ENCODE measurements around the gene PIGP. TPM values are rescaled to one million over a fixed set of nuclear protein-coding genes. Genes with fewer than 3 reads are reported as not detected.
"Not testable (repeated sequence)": the region's sequence is repeated elsewhere in the genome, so short reads cannot be mapped to it uniquely, and the experiment has no call there.

The PIGP gene
- total RNA-seq, 2 donors from 2014 or later: 7.6 to 13.4 TPM

GRCh38 chr21:37060296-37060695 lies 12.6 kb downstream of the PIGP start:
- DNase-seq (ENCODE audit: low spot score): no peak

DNA sequence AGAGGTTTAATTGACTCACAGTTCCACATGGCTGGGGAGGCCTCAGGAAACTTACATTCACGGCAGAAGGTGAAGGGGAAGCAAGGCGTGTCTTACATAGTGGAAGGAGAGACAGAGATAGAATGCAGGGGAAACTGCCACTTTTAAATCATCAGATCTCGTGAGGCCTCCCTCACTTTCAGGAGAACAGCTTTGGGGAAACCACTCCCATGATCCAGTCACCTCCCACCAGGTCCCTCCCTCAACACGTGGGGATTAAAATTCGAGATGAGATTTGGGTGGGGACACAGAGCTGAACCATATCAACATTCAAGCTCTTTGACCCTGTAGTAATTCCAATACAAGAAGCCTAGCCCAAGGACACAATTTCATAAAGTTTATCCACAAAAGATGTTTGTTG lies 13.7 kb downstream of the PIGP start:
- H3K27ac ChIP-seq: no peak overlapping the region
- H3K27me3 ChIP-seq (replicated peaks; ENCODE audit: insufficient read depth): no peaks in the 10 kb centered on the region
- ATAC-seq (ENCODE audit: insufficient number of reproducible peaks, low FRiP score, low read depth) (no peak), DNase-seq (ENCODE audit: low spot score) (no peak)
- H3K36me3 ChIP-seq: no peaks in the 10 kb centered on the region
- no peak overlapping the region for H3K4me3 ChIP-seq
- no peaks in the 10 kb centered on the region for H3K4me1 ChIP-seq (ENCODE audit: control insufficient read depth in 1 of 2, low read depth in 2 of 2)
- no peaks in the 10 kb centered on the region for H3K9me3 ChIP-seq
- TF ChIP-seq CTCF (IDR thresholded peaks at IDR 0.05): no peak

More at GRCh38 chr21:37060296-37060695, 12.6 kb downstream of the PIGP start:
- Histone ChIP-seq H3K27me3 (replicated peaks; ENCODE audit: insufficient read depth) (no peaks in the 10 kb centered on the region), H3K9me3 (no peaks in the 10 kb centered on the region), H3K4me3 (no peak overlapping the region), H3K4me1 (ENCODE audit: control insufficient read depth in 1 of 2, low read depth in 2 of 2) (no peaks in the 10 kb centered on the region), H3K27ac (no peak overlapping the region), H3K36me3 (no peaks in the 10 kb centered on the region)
- ATAC-seq (ENCODE audit: insufficient number of reproducible peaks, low FRiP score, low read depth): no peak
- no peak for TF ChIP-seq CTCF (IDR thresholded peaks at IDR 0.05)

- H3K27me3 ChIP-seq (replicated peaks; ENCODE audit: insufficient read depth): no peaks in the 10 kb centered on the region
- no peaks in the 10 kb centered on the region for H3K9me3 ChIP-seq
- no peak for TF ChIP-seq CTCF (IDR thresholded peaks at IDR 0.05)
- ATAC-seq (ENCODE audit: insufficient number of reproducible peaks, low FRiP score, low read depth): no peak
- DNase-seq (ENCODE audit: low spot score): no peak
- H3K4me1 ChIP-seq (ENCODE audit: control insufficient read depth in 1 of 2, low read depth in 2 of 2): no peaks in the 10 kb centered on the region
- no peaks in the 10 kb centered on the region for H3K36me3 ChIP-seq
- H3K27ac ChIP-seq: no peak overlapping the region
- H3K4me3 ChIP-seq: no peak overlapping the region
Measured at GRCh38 chr21:37058261-37058660, 14.6 kb downstream of the PIGP start.

GRCh38 chr21:37057614-37058013 lies 15.3 kb downstream of the PIGP start:
- H3K9me3 ChIP-seq: no peaks in the 10 kb centered on the region
- ATAC-seq (ENCODE audit: insufficient number of reproducible peaks, low FRiP score, low read depth): no peak

GRCh38 chr21:37055271-37055855 lies 17.5 kb downstream of the PIGP start:
- no peaks in the 10 kb centered on the region for H3K27me3 ChIP-seq (replicated peaks; ENCODE audit: insufficient read depth)
- DNase-seq (ENCODE audit: low spot score) (no peak), ATAC-seq (ENCODE audit: insufficient number of reproducible peaks, low FRiP score, low read depth) (no peak)
- no peaks in the 10 kb centered on the region for H3K4me1 ChIP-seq (ENCODE audit: control insufficient read depth in 1 of 2, low read depth in 2 of 2)
- no peaks in the 10 kb centered on the region for H3K36me3 ChIP-seq
- no peaks in the 10 kb centered on the region for H3K9me3 ChIP-seq
- H3K4me3 ChIP-seq: no peak overlapping the region
- H3K27ac ChIP-seq: no peak overlapping the region
- TF ChIP-seq CTCF (IDR thresholded peaks at IDR 0.05): no peak

More at GRCh38 chr21:37057614-37058013, 15.3 kb downstream of the PIGP start:
- no peak for DNase-seq (ENCODE audit: low spot score)
- no peak for TF ChIP-seq CTCF (IDR thresholded peaks at IDR 0.05)
- Histone ChIP-seq H3K27ac (no peak overlapping the region), H3K27me3 (replicated peaks; ENCODE audit: insufficient read depth) (no peaks in the 10 kb centered on the region), H3K4me1 (ENCODE audit: control insufficient read depth in 1 of 2, low read depth in 2 of 2) (no peaks in the 10 kb centered on the region), H3K4me3 (no peak overlapping the region), H3K36me3 (no peaks in the 10 kb centered on the region)

DNA sequence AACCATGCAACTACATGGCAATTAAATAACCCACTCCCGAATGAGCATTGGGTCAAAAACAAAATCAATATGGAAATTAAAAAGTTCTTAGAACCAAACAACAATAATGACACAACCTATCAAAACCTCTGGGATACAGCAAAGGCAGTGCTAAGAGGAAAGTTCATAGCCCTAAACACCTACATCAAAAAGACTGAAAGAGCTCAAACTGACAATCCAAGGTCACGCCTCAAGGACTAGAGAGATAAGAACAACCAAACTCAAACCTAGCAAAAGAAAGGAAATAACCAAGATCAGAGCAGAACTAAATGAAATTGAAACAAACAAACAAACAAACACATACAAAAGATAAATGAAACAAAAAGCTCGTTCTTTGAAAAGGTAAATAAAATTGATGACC lies 23.1 kb downstream of the PIGP start:
- H3K9me3 ChIP-seq; H3K4me3 ChIP-seq; H3K27me3 ChIP-seq (replicated peaks; ENCODE audit: insufficient read depth); H3K36me3 ChIP-seq; H3K4me1 ChIP-seq (ENCODE audit: control insufficient read depth in 1 of 2, low read depth in 2 of 2); H3K27ac ChIP-seq; ATAC-seq (ENCODE audit: insufficient number of reproducible peaks, low FRiP score, low read depth); DNase-seq (ENCODE audit: low spot score): not testable (repeated sequence)
